ENCODE results near the gene ANGPTL7.

The ANGPTL7 gene

GRCh38 chr1:11204396-11205190, 15.4 kb downstream of the ANGPTL7 start:
- no peak for DNase-seq (ENCODE audit: low read depth)

DNA sequence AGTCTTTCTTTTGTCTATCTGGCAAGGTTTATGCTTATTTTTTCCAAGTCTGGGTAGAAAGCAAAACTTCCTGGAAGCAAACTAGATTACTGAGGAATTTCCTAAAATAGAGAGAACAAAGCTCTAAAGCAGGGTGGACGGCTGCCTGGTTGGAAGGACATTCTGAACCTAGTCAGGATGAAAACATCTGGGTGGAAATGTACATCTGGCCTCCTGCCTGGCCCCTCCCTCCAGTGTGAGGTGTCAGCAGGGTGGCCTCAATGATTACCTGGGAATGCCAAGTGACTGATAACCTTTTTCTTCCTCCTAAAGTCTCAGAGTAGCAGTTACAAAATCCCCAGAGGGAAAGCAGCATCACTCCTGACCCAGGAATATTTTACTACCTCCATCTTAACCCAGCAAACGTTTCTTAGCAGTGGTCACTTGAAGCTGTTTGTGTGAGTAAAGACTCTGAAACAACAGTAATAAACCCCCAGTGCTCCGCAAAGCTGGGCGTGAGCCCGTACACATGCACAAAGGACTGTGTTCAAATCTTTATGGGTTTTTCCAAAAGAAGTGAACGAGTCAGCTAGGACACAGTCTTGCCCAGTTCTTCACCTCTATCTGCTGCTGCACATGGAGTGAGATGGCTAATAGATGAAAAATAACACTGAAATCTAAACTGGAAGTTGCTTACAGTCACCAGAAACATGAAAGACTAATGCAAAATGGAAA, 18.9 kb downstream of the ANGPTL7 start:
- no peak for DNase-seq (ENCODE audit: low read depth)

GRCh38 chr1:11211461-11211860, 22.3 kb downstream of the ANGPTL7 start:
- DNase-seq (ENCODE audit: low read depth) = no peak

DNA sequence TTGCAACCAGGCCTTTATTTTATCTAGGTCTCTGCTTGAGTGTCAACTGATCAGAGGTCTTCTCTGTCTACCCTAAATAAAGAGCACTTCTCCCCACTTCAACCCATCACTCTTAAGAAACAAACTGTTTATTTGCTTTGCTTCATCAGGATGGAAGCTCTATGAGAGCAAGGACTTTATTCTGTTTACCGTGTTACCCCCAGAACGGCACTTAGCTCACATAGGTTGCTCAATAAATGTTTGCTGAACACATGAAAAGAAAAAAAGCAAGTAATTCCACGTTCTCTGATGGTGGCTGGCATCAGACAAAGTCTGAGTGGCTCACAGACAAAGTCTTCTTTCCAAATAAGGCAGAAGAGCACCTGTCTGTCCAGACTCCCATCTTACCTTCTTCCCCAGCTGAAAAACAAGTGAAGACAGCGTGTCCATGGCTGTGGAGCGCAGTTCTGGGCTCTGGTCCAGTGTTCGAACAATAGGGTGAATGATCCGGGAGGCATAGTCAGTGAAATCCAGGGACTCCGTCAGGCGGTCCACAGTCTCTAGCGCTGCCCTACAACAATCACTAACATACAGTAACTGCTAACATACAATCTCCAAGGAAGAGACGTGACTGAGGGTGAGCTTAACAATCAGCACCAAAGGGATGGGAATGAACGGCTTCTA, 22.9 kb downstream of the ANGPTL7 start:
- DNase-seq (ENCODE audit: low read depth) = no peak

- no peak for DNase-seq (ENCODE audit: low read depth)
Observed at GRCh38 chr1:11214698-11215380, 25.7 kb downstream of the ANGPTL7 start.

DNA sequence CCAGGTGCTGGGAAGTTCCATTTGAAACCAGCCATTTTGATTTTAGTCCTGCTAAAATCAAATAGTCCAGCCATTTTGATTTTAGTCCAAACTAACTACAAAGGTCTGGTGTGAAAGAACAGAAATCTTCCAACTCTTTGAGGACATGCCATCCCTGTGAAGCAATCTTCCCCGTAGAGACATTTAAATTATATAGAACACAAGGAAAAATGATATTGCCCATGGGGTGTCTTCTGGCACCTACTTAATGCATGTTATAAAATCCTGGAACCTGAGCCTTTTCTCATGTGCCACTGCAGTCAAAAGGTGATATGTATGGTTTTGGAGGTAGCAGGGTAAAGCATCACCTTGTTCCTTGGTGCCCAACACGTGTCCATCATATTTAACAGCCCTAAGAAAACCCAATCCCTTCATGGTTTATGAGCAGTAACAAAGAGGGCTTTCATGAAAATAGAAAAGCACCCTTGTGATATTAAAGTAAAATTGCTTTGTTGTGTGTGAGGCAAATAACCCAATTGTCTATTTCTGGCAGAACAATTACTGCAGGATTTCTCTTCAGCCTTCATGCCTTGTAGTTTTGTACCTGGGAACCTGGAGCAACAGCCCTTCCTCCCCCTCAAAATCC, 26.3 kb downstream of the ANGPTL7 start:
- no peak for DNase-seq (ENCODE audit: low read depth)

DNA sequence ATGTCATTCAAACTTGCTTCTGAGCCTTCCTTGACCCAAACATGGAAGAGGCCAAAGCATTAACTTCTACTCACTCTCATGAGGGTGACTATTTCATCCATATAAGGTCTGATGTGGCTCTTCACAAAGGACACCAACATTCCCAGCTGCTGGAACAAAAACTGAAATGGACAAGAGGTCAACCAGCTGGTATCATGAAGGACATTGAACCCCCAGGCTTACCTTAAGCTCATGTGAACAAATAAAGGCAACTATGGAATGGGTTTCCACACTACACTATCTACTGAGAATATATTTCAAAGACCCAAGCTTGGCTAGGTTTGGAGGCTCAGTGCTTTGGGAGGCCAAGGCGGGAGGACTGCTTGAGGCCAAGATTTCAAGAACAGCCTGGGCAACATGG, 26.9 kb downstream of the ANGPTL7 start:
- DNase-seq (ENCODE audit: low read depth) = no peak

GRCh38 chr1:11227106-11228077, 38.2 kb downstream of the ANGPTL7 start:
- no peak for DNase-seq (ENCODE audit: low read depth)

- DNase-seq (ENCODE audit: low read depth) = no peak
Observed at GRCh38 chr1:11229203-11229602, 40.0 kb downstream of the ANGPTL7 start.

DNA sequence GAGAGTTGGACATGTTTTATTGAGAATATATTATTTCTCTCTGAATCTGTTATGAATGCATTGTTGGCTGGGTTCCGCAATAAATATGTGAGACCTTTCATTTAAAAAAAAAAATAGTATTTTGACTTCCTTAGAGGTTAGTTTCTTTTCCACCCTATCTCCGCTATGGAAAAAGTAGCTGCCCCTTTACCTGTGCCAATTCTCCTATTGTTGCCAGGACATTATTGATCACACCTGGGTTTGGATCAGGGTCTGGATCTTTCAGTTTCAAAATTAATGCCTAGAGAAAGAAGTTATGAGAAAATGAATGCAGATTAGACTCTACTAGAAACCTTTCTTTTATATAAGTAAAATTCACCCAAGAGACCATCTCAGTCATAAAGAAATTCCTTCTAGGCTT, 44.1 kb downstream of the ANGPTL7 start:
- no peak for DNase-seq (ENCODE audit: low read depth)

DNA sequence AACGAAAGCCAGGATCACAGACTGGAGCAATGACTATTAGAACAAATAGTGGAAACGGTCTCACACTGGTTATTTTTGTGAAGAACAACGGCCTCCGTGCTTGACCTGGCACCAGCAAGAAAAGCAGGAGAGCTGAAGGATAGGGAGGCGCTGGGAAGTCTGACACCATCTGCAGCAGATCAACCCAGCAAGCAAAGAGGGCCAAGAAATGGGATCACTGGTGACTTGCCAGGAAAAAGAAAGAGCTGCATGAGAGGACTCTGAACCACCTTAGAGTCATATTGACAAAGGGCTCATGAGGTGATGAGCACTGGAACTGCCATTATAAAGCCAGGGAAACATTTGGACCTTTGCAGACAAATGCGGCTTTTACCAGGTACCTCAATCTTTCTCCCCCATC, 48.2 kb downstream of the ANGPTL7 start:
- DNase-seq (ENCODE audit: low read depth) = no peak

- DNase-seq (ENCODE audit: low read depth) = no peak
Observed at GRCh38 chr1:11238311-11238710, 49.2 kb downstream of the ANGPTL7 start.

DNA sequence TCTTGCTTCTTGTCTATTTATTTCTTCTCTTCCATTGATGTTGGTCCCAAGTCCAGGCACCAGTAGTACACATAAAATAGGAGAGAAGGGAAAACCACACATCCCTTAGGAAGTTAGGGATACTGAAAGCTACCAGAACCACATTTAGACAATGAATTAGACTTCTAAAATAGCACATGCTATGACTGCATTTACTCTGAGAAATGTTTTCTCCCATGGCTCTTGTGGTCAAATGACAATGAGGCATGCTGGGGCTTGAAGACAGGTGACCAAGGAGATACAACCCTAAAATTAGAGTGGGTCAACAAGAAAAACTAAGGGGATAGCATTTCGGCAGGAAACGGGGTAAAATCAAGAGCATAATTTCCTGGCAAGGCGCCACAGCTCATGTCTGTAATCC, 56.1 kb downstream of the ANGPTL7 start:
- no peak for DNase-seq (ENCODE audit: low read depth)
